Common myeloid progenitor, CD34-positive (primary cell): ENCODE results near the gene NOA1.

Experiments
- CTCF ChIA-PET: fragments of 350-600 bp; sonication (Branson Sonifier 250); formaldehyde crosslinking; loops from one replicate; lab custom pipeline; 2021; ENCODE audit warnings: antibody characterized with exemption; lab: Charles Lee
- POLR2A ChIA-PET: fragments of 350-600 bp; sonication (Branson Sonifier 250); formaldehyde crosslinking; loops from one replicate; lab custom pipeline; 2021; ENCODE audit warnings: antibody characterized with exemption; lab: Charles Lee
- DNase-seq, 3 donors: peaks; one replicate each; pipeline versions ENCODE4 v3.0.0 to v3.0.0-alpha.2; 2013
- H3K27ac ChIP-seq, 2 experiments: 1 replicate in 1 of 2; 2 replicates in 1 of 2; pipeline ENCODE4 v1.7.0; 2013; ENCODE audit warnings: inconsistent platforms in 2 of 2, low read length in 2 of 2, mild to moderate bottlenecking in 2 of 2, low read depth in 1 of 2, moderate library complexity in 1 of 2; ENCODE audit not compliant: severe bottlenecking in 2 of 2, insufficient read depth in 1 of 2, poor library complexity in 1 of 2
- H3K27me3 ChIP-seq, 5 experiments: replicated peaks in 2 of 5; 1 replicate in 3 of 5; 2 replicates in 2 of 5; pipeline versions ENCODE4 v1.6.1 to v1.7.0; 2013; ENCODE audit warnings: low read length in 4 of 5, mild to moderate bottlenecking in 2 of 5, moderate library complexity in 2 of 5, inconsistent platforms in 1 of 5; ENCODE audit not compliant: insufficient read depth in 5 of 5, control insufficient read depth in 4 of 5
- H3K36me3 ChIP-seq, 4 experiments: 1 replicate in 2 of 4; 2 replicates in 2 of 4; pipeline versions ENCODE4 v1.6.1 to v1.7.0; 2013; ENCODE audit warnings: low read length in 3 of 4, control low read depth in 1 of 4, mild to moderate bottlenecking in 1 of 4; ENCODE audit not compliant: control insufficient read depth in 4 of 4, insufficient read depth in 4 of 4
- H3K4me1 ChIP-seq, 4 experiments: 1 replicate in 3 of 4; 2 replicates in 1 of 4; pipeline versions ENCODE4 v1.6.1 to v1.7.1; 2013; ENCODE audit warnings: low read length in 3 of 4, mild to moderate bottlenecking in 3 of 4, control low read depth in 1 of 4, inconsistent platforms in 1 of 4, moderate library complexity in 1 of 4; ENCODE audit not compliant: control insufficient read depth in 4 of 4, insufficient read depth in 4 of 4; ENCODE audit errors: control extremely low read depth in 1 of 4
- H3K4me3 ChIP-seq, 7 experiments: 1 replicate in 4 of 7; 2 replicates in 3 of 7; pipeline versions ENCODE4 v1.5.1 to v1.7.0; 2013; ENCODE audit warnings: mild to moderate bottlenecking in 7 of 7, low read length in 6 of 7, moderate library complexity in 6 of 7, inconsistent platforms in 2 of 7, low read depth in 2 of 7, control low read depth in 1 of 7; ENCODE audit not compliant: insufficient read depth in 4 of 7, control insufficient read depth in 1 of 7; ENCODE audit errors: extremely low read depth in 1 of 7
- H3K9me3 ChIP-seq, 5 experiments: 1 replicate in 4 of 5; 2 replicates in 1 of 5; pipeline versions ENCODE4 v1.6.1 to v1.7.1; 2013; ENCODE audit warnings: low read length in 4 of 5, mild to moderate bottlenecking in 2 of 5, inconsistent platforms in 1 of 5, low read depth in 1 of 5, moderate library complexity in 1 of 5; ENCODE audit not compliant: control insufficient read depth in 4 of 5, insufficient read depth in 2 of 5; ENCODE audit errors: control extremely low read depth in 1 of 5
- WGBS: methylation state at CpG from one replicate; pipeline ENCODE4 v1.1.5; 2013; ENCODE audit not compliant: insufficient coverage; 5-methylcytosine and 5-hydroxymethylcytosine counted together

NOA1 gene

GRCh38 chr4:56978750-56979303 lies 1.4 kb upstream of the NOA1 start, which contains the start of gene POLR2B:
Gene POLR2B (plus strand): TSS chr4:56978896. CDS start chr4:56978986, 90 bp downstream.
- Histone ChIP-seq H3K36me3 (peaks cover 4 to 18% (median 12%) of the 10 kb centered on the region in 4 experiments), H3K9me3 (peaks cover 0 to 2% (median 0%) of the 10 kb centered on the region in 5 experiments), H3K27me3 (no peaks in the 10 kb centered on the region), H3K4me1 (peaks cover 8 to 42% (median 27%) of the 10 kb centered on the region in 4 experiments), H3K27ac (peak within 1 kb of the TSS; percentile 88 to 93), H3K4me3 (peak within 1 kb of the TSS; percentile 82 to 100 (median 93))
- under 1% methylated on average over 30 of the region's 37 CpGs for WGBS
- ChIA-PET POLR2A (interaction anchor here (0.6 to 1.1 kb wide), 3 partner anchors 9 to 21 kb away, joined by 3 to 4 read pairs (median 3); no protein-coding TSS in a partner anchor), CTCF (interaction anchor here (0.7 to 5.9 kb wide), 7 partner anchors 11 to 146 kb away, joined by 3 to 23 read pairs (median 3); no protein-coding TSS in a partner anchor)
- peak; percentile 86 to 95 (median 93) for DNase-seq

- peaks cover 20 to 28% (median 27%) of the 10 kb centered on the region in 4 experiments for H3K36me3 ChIP-seq
- H3K27ac ChIP-seq: peak overlapping the region; percentile 68 to 93
- POLR2A ChIA-PET: interaction anchor here (1.0 kb wide), 1 partner anchor 68 kb away, joined by 3 read pairs; no protein-coding TSS in a partner anchor
- peak overlapping the region; percentile 82 to 100 (median 93) for H3K4me3 ChIP-seq
- 0% methylated on average over 44 of the region's 46 CpGs for WGBS
- no peaks in the 10 kb centered on the region for H3K27me3 ChIP-seq
- H3K4me1 ChIP-seq: peaks cover 8 to 39% (median 27%) of the 10 kb centered on the region in 4 experiments
- peak; percentile 33 to 69 (median 60) for DNase-seq
- CTCF ChIA-PET: interaction anchor here (0.8 to 5.9 kb wide), 6 partner anchors 10 to 47 kb away, joined by 3 to 23 read pairs (median 4); no protein-coding TSS in a partner anchor
- peaks cover 4 to 18% (median 9%) of the 10 kb centered on the region in 5 experiments for H3K9me3 ChIP-seq
Observed at GRCh38 chr4:56976837-56977320, 527 bp downstream of the NOA1 start.

- CTCF ChIA-PET: interaction anchor here (1.3 to 5.9 kb wide), 3 partner anchors 9 to 16 kb away, joined by 4 to 23 read pairs (median 5); no protein-coding TSS in a partner anchor
- peaks cover 4 to 18% (median 9%) of the 10 kb centered on the region in 5 experiments for H3K9me3 ChIP-seq
Observed at GRCh38 chr4:56976283-56976836, 1.0 kb downstream of the NOA1 start.

GRCh38 chr4:56973336-56973735 lies 4.1 kb downstream of the NOA1 start:
- no peaks in the 10 kb centered on the region for H3K27me3 ChIP-seq
- H3K4me3 ChIP-seq: peak overlapping the region in 1 of 7 experiments; percentile 49
- H3K27ac ChIP-seq: no peak overlapping the region
- peaks cover 0 to 19% (median 18%) of the 10 kb centered on the region in 4 experiments for H3K4me1 ChIP-seq
- H3K9me3 ChIP-seq: peaks cover 4 to 18% (median 9%) of the 10 kb centered on the region in 5 experiments
- WGBS: 100% methylated on average over 2 of the region's 3 CpGs
- DNase-seq: no peak
- ChIA-PET CTCF (interaction anchor here (1.4 to 5.9 kb wide), 2 partner anchors 13 to 15 kb away, joined by 3 to 23 read pairs; no protein-coding TSS in a partner anchor), POLR2A (no interaction called here)
- peaks cover 22 to 56% (median 39%) of the 10 kb centered on the region in 4 experiments for H3K36me3 ChIP-seq

More at GRCh38 chr4:56976283-56976836, 1.0 kb downstream of the NOA1 start:
- Histone ChIP-seq H3K27ac (peak overlapping the region; percentile 12 to 93), H3K4me3 (peak overlapping the region; percentile 82 to 100 (median 93)), H3K27me3 (no peaks in the 10 kb centered on the region), H3K36me3 (peaks cover 20 to 31% (median 28%) of the 10 kb centered on the region in 4 experiments), H3K4me1 (peaks cover 8 to 38% (median 27%) of the 10 kb centered on the region in 4 experiments)
- POLR2A ChIA-PET: interaction anchor here (0.8 to 1.0 kb wide), 2 partner anchors 13 to 67 kb away, joined by 3 read pairs; no protein-coding TSS in a partner anchor
- 3% methylated on average over 35 of the region's 35 CpGs for WGBS
- peak in 1 of 3 donors; percentile 25 for DNase-seq

GRCh38 chr4:56972809-56973208 lies 4.6 kb downstream of the NOA1 start:
- no peaks in the 10 kb centered on the region for H3K27me3 ChIP-seq
- H3K9me3 ChIP-seq: peaks cover 4 to 18% (median 9%) of the 10 kb centered on the region in 5 experiments
- peaks cover 22 to 61% (median 40%) of the 10 kb centered on the region in 4 experiments for H3K36me3 ChIP-seq
- ChIA-PET CTCF (no interaction called here), POLR2A (no interaction called here)
- peak overlapping the region in 1 of 7 experiments; percentile 10 for H3K4me3 ChIP-seq
- peak in 2 of 3 donors; percentile 28 to 37 for DNase-seq
- H3K4me1 ChIP-seq: peaks cover 0 to 19% (median 18%) of the 10 kb centered on the region in 4 experiments
- no peak overlapping the region for H3K27ac ChIP-seq

- DNase-seq: no peak
- Histone ChIP-seq H3K27ac (no peak overlapping the region), H3K36me3 (peaks cover 22 to 65% (median 42%) of the 10 kb centered on the region in 4 experiments), H3K9me3 (peaks cover 4 to 18% (median 9%) of the 10 kb centered on the region in 5 experiments), H3K27me3 (no peaks in the 10 kb centered on the region), H3K4me3 (no peak overlapping the region), H3K4me1 (peaks cover 0 to 19% (median 18%) of the 10 kb centered on the region in 4 experiments)
- WGBS: no CpG with 5 or more reads among the region's 2 CpGs
- POLR2A ChIA-PET: no interaction called here
- CTCF ChIA-PET: no interaction called here
Observed at GRCh38 chr4:56972389-56972788, 5.0 kb downstream of the NOA1 start.
